Measurements from ENCODE around the gene TEX55. TPM values are rescaled to one million over a fixed set of nuclear protein-coding genes. Genes with fewer than 3 reads are reported as not detected.

The TEX55 gene
- polyA plus RNA-seq, 1 of the 3 experiments (the other 2 are of a cell fraction): not detected

DNA sequence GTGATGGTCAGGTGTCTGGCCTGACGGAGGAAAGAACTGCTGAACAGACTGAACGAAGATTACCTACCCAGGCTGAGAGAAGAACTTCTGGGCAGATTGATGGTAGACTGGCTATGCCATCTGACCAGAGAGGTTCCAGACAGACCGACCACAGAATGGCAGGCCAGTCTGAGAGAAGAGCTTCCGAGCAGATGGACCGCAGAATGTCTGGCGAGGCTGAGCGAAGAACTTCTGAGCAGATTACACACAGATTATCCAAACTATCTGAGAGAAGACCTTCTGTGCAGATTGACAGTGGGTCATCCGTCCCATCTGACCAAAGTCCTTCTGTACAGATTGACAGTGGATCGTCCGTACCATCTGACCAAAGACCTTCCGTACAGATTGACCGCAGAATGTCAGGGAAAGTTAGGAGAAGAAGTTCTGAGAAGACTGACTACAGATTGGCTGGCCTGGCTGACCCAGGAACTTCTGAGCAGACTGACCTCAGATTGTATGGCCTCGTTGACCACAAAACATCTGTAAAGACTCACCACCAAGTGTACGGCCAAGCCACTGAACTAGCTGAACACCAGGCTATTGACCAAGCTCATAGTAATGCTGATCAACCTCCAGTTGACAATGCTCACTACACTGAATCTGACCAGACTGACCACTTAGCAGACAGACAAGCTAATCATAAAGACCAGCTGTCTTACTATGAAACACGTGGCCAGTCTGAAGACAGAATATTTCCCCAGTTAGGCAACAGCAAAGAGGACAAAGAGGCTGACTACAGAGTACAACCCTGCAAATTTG is 812 bp downstream of the TEX55 start:
- Histone ChIP-seq H3K9me2 (no peaks in the 10 kb centered on the region), H3K9me3 (no peaks in the 10 kb centered on the region), H3K36me3 (replicated peaks in 1 of 2; ENCODE audit: control insufficient read depth in 1 of 2, insufficient read depth in 2 of 2, low read length in 1 of 2) (no peaks in the 10 kb centered on the region), H3K79me2 (ENCODE audit: insufficient read depth) (no peaks in the 10 kb centered on the region), H2AFZ (ENCODE audit: low read depth) (no peak overlapping the region), H3K27ac (ENCODE audit: low read depth in 2 of 2, low read length in 1 of 2) (no peak overlapping the region), H3K4me2 (no peak overlapping the region), H3F3A (replicated peaks; ENCODE audit: insufficient read depth) (no peaks in the 10 kb centered on the region), H3K9ac (no peak overlapping the region), H3K4me3 (ENCODE audit: low read depth in 2 of 2, low read length in 1 of 2) (no peak overlapping the region), H3K4me1 (ENCODE audit: control insufficient read depth in 1 of 2, insufficient read depth in 2 of 2, low read depth in 1 of 2, low read length in 1 of 2) (no peaks in the 10 kb centered on the region; a peak in 1 of 4 replicates), H4K20me1 (ENCODE audit: insufficient read depth) (no peaks in the 10 kb centered on the region), H3K27me3 (ENCODE audit: insufficient read depth) (no peaks in the 10 kb centered on the region)
- CTCF ChIA-PET: interaction anchor here (1.3 to 2.0 kb wide), 3 partner anchors 95 to 534 kb away, joined by 4 to 7 read pairs (median 5); no protein-coding TSS in a partner anchor
- WGBS (ENCODE audit: low lambda C conversion rate): 72% methylated on average over 15 of the region's 15 CpGs
- POLR2A ChIA-PET: no interaction called here
- DNase-seq: no peak
- TF ChIP-seq EZH2phosphoT487 (IDR thresholded peaks at IDR 0.05; ENCODE audit: borderline replicate concordance, low read depth): no peak
- no peak for TF ChIP-seq GATA2 (CRISPR knock-in tag; IDR thresholded peaks at IDR 0.05)
- no peak for TF ChIP-seq TAF1 (IDR thresholded peaks at IDR 0.05; ENCODE audit: borderline replicate concordance, low read depth, low read length)
- TF ChIP-seq, protein P1, sequence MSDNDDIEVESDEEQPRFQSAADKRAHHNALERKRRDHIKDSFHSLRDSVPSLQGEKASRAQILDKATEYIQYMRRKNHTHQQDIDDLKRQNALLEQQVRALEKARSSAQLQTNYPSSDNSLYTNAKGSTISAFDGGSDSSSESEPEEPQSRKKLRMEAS (IDR thresholded peaks at IDR 0.05; ENCODE audit: low read depth): no peak
- no peak for TF ChIP-seq GABPA (IDR thresholded peaks at IDR 0.05; ENCODE audit: low read depth)
- no peak for TF ChIP-seq NFIC (IDR thresholded peaks at IDR 0.05; ENCODE audit: borderline replicate concordance)
- TF ChIP-seq YY1 (IDR thresholded peaks at IDR 0.05; ENCODE audit: low read depth): no peak

DNA sequence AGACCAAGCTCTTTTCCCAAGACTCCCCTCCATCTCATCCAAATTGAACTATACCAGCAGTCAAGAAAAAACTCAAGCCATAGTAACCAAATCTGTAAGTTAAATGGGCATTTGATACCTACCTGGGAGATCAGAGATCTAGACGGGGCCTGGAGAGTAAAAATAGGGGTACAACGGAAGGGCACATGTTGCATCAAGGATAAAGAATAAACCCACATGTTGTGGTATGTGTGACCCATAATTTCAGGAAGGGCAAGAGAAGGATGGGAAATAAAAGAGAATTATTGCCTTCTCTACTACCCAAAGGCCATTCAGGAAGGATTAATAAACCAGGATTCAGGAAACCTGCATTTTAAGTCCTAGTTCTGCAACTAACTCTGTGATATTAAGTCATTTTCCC is 1.5 kb downstream of the TEX55 start:
- H3K27ac ChIP-seq (ENCODE audit: low read depth in 2 of 2, low read length in 1 of 2): no peak overlapping the region
- H3K4me1 ChIP-seq (ENCODE audit: control insufficient read depth in 1 of 2, insufficient read depth in 2 of 2, low read depth in 1 of 2, low read length in 1 of 2): no peaks in the 10 kb centered on the region; a peak in 1 of 4 replicates
- H3K4me3 ChIP-seq (ENCODE audit: low read depth in 2 of 2, low read length in 1 of 2): no peak overlapping the region
- H3K9me2 ChIP-seq: no peaks in the 10 kb centered on the region
- no peaks in the 10 kb centered on the region for H3K9me3 ChIP-seq
- no peaks in the 10 kb centered on the region for H3F3A ChIP-seq (replicated peaks; ENCODE audit: insufficient read depth)
- no peak overlapping the region for H3K4me2 ChIP-seq
- no peak overlapping the region for H3K9ac ChIP-seq
- H2AFZ ChIP-seq (ENCODE audit: low read depth): no peak overlapping the region
- WGBS (ENCODE audit: low lambda C conversion rate): 35% methylated on average over 2 of the region's 2 CpGs
- no peaks in the 10 kb centered on the region for H3K27me3 ChIP-seq (ENCODE audit: insufficient read depth)
- CTCF ChIA-PET: interaction anchor here (2.0 kb wide), 1 partner anchor 533 kb away, joined by 5 read pairs; no protein-coding TSS in a partner anchor
- H4K20me1 ChIP-seq (ENCODE audit: insufficient read depth): no peaks in the 10 kb centered on the region
- no peaks in the 10 kb centered on the region for H3K36me3 ChIP-seq (replicated peaks in 1 of 2; ENCODE audit: control insufficient read depth in 1 of 2, insufficient read depth in 2 of 2, low read length in 1 of 2)
- no peak for DNase-seq
- H3K79me2 ChIP-seq (ENCODE audit: insufficient read depth): no peaks in the 10 kb centered on the region
- TF ChIP-seq ZBTB33 (IDR thresholded peaks at IDR 0.05; ENCODE audit: borderline replicate concordance, low read depth) (no peak), MXI1 (IDR thresholded peaks at IDR 0.05; ENCODE audit: low read depth, low read length) (no peak), IRF3 (IDR thresholded peaks at IDR 0.05; ENCODE audit: low read depth, low read length) (no peak), SMC3 (IDR thresholded peaks at IDR 0.05; ENCODE audit: low read depth, low read length) (no peak), POLR2AphosphoS5 (IDR thresholded peaks at IDR 0.05; ENCODE audit: low read depth, low read length) (no peak), EP300 (IDR thresholded peaks at IDR 0.05; ENCODE audit: borderline replicate concordance in 1 of 2, low read depth in 1 of 2, low read length in 1 of 2) (no peak), FOXJ3 (CRISPR knock-in tag; IDR thresholded peaks at IDR 0.05) (no peak), TAF1 (IDR thresholded peaks at IDR 0.05; ENCODE audit: borderline replicate concordance, low read depth, low read length) (no peak), RAD21 (IDR thresholded peaks at IDR 0.05; ENCODE audit: low read length) (no peak), EZH2phosphoT487 (IDR thresholded peaks at IDR 0.05; ENCODE audit: borderline replicate concordance, low read depth) (no peak), CHD2 (IDR thresholded peaks at IDR 0.05; ENCODE audit: low read length, partially characterized antibody) (no peak), USF1 (IDR thresholded peaks at IDR 0.05; ENCODE audit: borderline replicate concordance, low read depth) (no peak), JUND (IDR thresholded peaks at IDR 0.05) (no peak), GATA2 (CRISPR knock-in tag; IDR thresholded peaks at IDR 0.05) (no peak), NRF1 (IDR thresholded peaks at IDR 0.05; ENCODE audit: low read depth, low read length) (no peak)
- POLR2A ChIA-PET: no interaction called here
